SIG-M5 treated with dmso at 0.1 percent for 504 hours (cell line): ENCODE data around the gene VASH1.

ENCODE experiments used
- DNase-seq: peaks from one replicate; lab custom pipeline; 2025; ENCODE audit not compliant: unreplicated experiment; lab: John Stamatoyannopoulos, UW

Gene VASH1

DNA sequence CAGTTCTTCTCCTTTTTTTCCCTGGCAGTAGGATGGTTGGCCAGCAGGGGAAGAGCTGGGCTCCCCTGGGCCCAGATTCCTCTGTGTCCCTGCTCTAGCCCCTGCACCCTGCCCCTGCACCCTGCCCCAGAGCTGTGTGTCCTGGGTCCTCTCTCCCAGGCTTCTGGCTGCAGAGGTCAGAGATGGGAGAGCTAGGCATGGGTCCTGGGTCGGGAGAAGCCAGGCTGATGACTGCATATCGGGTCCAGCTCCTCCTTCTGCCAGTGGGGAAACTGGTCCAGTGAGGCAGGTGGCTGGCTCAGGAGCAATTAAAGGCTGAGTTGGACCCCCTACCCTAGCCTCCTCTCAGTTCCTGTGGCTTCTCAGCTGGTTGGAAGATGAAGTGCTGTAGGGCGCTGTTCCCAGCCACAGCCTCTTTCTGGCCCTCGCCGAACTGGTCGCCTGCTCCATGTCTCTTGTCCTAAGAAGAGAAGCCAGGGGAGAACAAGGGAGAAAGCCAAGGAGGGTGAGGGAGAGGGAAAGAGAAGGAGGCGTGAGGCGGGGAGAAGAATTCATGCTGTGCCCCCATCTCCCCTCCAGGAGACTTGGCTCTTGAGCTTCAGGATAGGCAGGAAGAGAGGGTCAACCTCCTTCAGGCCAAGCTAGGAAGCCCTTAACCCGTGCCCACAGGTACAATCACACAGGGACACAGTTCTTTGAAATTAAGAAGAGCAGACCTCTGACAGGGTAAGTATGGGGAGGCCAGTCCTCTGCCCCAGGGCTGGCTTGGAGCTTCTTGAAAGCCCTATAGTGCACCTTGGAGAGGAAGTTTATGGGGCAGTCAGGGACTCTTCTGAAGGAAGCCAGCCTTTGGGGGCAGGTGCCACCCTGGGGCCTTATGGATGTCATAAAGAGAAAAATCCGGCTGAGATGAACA is 9.5 kb downstream of the VASH1 start:
- no peak for DNase-seq

DNA sequence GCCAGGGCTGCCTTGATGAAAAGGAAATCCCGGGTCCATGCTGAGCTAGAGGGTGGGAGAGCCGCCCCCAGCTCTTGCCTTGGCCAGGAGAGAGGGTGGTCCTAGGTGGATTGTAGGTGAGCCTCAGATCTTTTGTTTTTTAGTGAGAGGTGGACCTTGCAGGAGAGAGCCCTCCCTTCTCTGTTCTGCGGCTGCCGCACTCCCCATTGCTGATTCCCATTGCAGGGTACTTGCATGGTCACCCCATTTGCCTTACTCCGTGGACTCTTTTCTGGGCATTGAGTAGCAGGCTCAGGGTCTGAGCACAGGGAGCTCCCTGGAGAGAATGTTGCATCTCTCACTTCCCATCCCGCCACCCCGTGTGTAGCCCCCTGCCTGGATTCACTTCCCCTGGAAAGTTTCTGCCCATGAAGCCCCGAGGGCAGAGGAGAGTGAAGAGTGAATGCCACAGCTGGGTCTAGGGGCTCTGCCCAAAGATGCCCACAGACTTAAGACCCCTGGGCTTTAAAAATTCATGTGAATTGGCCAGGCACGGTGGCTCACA is 10.2 kb downstream of the VASH1 start:
- no peak for DNase-seq

GRCh38 chr14:76772300-76773187 is 11.3 kb downstream of the VASH1 start:
- peak; percentile 57 for DNase-seq

- DNase-seq = peak; percentile 83
Measured at GRCh38 chr14:76773188-76773885, 12.1 kb downstream of the VASH1 start.

DNA sequence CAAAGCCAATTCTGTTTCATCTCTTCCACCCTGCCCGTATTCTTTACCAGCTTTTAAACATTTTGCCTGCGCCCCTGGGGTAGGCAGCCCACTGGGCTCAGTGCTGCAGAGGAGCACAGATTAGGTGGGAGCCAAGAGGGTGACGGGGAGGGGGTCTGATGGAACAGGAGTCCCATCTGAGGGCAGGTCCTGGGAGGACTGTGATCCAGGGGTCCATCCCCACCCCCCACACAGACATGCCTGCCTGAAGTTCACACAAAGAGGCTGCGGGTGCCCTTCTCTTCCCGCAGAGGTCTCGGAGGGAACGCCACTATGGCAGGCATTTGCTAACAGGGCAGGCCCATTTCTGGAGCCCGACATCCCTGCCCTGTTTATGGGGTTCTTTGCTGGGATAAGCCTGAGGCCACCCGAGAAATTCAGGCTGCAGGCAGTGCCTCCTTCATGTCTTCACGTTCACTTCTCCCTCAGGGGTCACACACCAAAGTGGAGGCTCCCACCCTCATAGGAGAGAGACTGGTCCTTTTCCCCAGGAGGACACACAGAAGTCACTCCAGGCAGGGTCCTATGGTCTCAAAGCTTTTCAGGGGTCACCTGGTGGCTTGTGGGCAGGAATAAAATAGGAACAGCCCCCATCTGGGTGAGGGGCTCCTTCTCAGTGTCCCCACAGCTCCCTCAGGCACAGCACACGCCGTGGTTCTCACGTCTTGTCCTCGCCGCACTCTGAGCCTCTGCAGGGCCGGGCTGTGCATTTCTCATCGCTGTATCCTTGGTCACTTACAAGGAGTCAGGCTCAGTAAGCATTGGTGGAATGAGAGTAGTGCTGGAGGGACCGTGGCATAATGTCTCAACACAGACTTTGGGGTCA is 12.9 kb downstream of the VASH1 start:
- no peak for DNase-seq

GRCh38 chr14:76774821-76775694 is 13.8 kb downstream of the VASH1 start:
- DNase-seq = no peak

DNA sequence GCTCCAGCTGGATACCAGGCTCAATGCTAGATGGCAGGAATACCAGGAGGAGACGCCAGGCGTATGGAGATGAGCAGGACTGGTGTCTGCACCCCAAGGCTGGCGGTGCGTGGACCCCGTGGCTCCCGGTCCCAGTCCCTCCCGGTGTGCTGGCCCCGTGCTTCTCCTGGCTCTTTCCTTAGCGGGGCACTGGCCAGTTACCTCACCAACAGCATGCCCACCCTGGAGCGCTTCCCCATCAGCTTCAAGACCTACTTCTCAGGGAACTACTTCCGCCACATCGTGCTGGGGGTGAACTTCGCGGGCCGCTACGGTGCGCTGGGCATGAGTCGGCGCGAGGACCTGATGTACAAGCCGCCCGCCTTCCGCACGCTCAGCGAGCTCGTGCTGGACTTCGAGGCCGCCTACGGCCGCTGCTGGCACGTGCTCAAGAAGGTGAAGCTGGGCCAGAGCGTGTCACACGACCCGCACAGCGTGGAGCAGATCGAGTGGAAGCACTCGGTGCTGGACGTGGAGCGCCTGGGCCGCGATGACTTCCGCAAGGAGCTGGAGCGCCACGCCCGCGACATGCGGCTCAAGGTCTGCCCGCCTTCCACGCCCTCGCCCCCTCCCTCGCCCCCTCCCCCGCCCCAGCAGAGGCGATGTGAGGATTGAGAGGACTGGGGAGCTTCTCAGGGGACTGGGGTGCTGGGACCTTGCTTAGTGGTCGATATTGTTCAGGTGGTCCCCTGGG is 14.6 kb downstream of the VASH1 start:
- DNase-seq = no peak

- DNase-seq = no peak
Measured at GRCh38 chr14:76776428-76777251, 15.4 kb downstream of the VASH1 start.

- DNase-seq = no peak
Measured at GRCh38 chr14:76777721-76778120, 16.5 kb downstream of the VASH1 start.

DNA sequence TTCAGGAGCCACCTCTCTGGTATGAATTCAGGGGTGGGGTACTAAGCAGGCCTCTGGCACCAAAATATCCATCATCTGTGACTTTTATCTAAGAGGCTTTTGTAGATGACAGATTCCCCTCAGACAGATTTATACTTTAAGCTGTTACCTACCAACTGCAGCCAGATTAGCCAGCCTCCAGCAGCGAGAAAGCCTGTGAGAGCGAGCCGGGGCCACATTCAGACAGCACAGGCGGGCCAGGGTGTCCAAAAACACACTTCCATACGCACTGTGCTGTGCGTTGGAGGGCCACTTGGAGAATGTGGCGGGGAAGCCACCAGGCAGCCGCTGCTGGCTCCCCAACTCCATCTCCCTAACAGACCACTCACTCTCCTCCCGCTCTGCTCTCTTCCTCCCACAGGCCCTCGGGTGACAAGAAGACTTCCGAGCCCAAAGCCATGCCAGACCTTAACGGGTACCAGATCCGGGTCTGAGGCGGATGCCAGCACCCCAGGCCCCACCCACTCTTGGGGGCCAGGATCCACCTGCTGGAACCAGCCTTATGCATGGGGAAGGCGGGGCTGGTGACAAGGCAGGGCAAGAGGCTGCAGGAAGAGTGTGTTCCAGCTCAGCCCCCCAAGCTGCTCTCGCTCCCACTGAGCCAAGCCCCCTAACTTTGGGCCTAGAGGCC is 17.4 kb downstream of the VASH1 start:
- no peak for DNase-seq

DNA sequence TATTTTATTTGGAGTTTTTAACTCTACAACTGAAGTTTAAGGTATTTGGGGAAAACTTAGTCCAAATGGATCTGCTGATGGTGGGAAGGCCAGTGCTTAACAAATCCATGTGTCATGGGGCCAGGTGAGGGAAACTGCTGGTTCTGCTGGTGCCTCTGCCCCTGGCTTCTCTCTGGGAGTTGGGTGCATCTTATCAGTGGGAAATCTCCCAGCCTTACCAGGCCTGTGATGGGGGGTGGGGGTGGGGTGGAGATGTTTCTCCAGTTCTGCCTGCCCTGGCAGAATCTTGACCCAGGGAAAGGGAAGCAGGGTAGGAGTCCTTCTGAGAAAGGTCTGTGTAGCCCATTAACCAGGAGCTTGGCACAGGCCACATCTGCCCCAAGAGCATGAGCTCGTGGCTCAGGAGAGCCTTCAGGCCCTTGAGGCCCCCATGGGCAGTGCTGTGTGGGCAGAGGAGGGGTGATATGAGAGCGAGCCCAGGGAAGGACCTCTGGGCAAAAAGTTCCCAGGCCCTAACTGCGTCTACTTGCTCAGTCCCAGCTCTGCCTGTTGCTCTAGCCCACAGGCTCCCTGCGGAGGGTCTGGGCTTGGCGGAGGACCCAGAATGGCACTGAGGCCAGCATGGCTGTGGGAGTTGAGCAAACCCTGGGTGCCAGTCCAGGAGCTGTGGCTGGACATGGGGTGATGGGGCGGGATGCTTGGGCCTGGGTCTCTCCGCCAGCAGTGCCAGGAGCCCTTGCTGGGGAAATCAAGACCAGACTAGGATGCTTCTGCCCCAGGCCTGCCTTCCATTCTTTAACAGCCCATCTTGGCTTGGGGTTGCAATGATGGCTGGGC is 18.2 kb downstream of the VASH1 start:
- no peak for DNase-seq

GRCh38 chr14:76780058-76780345 is 18.7 kb downstream of the VASH1 start:
- DNase-seq = no peak

DNA sequence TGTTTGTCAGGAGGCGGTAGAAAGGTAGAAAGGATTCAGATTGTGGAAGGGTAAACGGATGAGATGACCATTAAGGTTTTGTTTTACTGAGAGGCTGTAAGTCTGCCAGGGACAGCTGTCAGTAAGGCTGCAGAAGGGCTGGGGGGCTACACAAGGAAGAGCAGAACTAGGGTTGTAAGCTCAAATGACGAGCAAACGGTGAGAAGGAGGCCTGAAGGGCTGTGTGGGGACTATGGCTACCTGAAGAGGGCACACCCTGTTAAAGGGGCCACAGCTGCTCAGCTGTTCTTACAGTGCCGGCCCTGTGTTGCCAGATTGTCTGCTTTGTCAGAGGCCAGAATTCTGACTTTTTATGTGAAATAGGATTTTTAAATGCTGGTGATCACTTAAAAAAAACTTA is 19.1 kb downstream of the VASH1 start:
- no peak for DNase-seq

GRCh38 chr14:76780875-76781647 is 19.8 kb downstream of the VASH1 start:
- DNase-seq = no peak

DNA sequence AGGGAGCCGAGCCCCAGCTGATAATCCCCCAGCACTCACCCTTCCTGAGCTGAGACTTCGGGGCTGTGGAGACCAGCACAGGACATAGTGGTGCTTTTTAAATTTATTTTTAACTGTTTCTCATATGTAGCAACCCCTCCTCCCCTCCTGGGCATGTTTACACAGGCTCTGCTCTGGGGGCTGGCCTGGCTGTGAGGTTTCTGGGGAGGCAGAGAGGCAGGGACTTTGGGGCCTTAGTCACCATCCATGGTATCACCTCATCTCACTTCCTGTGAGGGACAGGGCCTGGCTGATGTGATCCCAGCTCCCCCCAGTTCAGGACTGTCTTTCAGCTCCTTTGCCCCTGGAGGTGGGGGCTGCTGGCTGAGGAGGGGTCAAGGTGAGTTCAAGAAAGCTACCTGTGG is 20.4 kb downstream of the VASH1 start:
- no peak for DNase-seq
